Measurements from ENCODE around the gene NMRK1. TPM values are rescaled to one million over a fixed set of nuclear protein-coding genes. Genes with fewer than 3 reads are reported as not detected.
A peak's percentile ranks its signal among the peaks of the same experiment; 100 is the strongest.

The NMRK1 gene
- total RNA-seq, 2 donors from 2014 or later, result 56.7 to 70.0 TPM

GRCh38 chr9:75112789-75113188 lies 24.8 kb upstream of the NMRK1 start:
- H3K27ac Mint-ChIP-seq, result peak overlapping the region; percentile 85
- ATAC-seq (no peak), DNase-seq (no peak)
- no peaks in the 10 kb centered on the region for H3K36me3 Mint-ChIP-seq (ENCODE audit: low read depth)
- no peaks in the 10 kb centered on the region for H3K27me3 Mint-ChIP-seq
- no peaks in the 10 kb centered on the region for H3K9me3 ChIP-seq (ENCODE audit: control insufficient read depth, low read length, poor library complexity, severe bottlenecking)
- peaks cover 41% of the 10 kb centered on the region for H3K4me1 Mint-ChIP-seq
- peak overlapping the region; percentile 65 for H3K4me3 Mint-ChIP-seq

- peak; percentile 90 for ATAC-seq
- no peaks in the 10 kb centered on the region for H3K9me3 ChIP-seq (ENCODE audit: control insufficient read depth, low read length, poor library complexity, severe bottlenecking)
- H3K27ac Mint-ChIP-seq, result peak overlapping the region; percentile 85
- H3K27me3 Mint-ChIP-seq, result no peaks in the 10 kb centered on the region
- peak overlapping the region; percentile 71 for H3K4me3 Mint-ChIP-seq
- H3K36me3 Mint-ChIP-seq (ENCODE audit: low read depth), result no peaks in the 10 kb centered on the region
- peaks cover 37% of the 10 kb centered on the region for H3K4me1 Mint-ChIP-seq
- no peak for DNase-seq
Measured at GRCh38 chr9:75111019-75111622, 23.2 kb upstream of the NMRK1 start.

DNA sequence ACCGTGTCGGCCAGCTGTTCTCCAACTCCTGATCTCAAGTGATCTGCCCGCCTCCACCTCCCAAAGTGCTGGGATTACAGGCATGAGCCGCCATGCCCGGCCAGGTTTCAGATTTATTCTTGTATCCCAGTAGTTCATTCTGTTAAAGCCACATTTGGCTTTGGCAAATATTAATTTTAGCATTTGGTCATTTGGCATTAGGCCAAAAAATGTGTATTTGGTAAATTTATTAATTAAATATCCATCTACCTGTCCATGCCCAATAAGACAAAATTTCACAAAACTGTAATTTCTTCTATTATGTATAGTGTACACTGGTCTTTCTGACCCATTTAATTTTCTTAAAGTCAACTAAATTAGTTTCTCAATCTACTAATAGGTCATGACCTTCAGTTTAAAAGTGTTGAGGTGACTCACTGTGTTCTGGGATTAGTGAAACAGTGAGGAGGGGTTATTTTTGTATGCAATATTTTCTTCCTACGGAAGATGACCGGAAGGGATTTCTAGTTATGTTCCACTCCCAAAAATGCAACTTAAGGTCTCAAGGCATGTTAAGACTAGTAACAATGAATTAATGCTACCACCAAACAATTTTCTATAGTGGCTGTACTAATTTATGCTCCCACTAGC lies 21.4 kb upstream of the NMRK1 start:
- Mint-ChIP-seq H3K27ac (peak overlapping the region; percentile 85), H3K4me1 (peaks cover 49% of the 10 kb centered on the region), H3K4me3 (no peak overlapping the region), H3K36me3 (ENCODE audit: low read depth) (peaks cover 3% of the 10 kb centered on the region), H3K27me3 (no peaks in the 10 kb centered on the region)
- DNase-seq, result no peak
- no peak for ATAC-seq
- H3K9me3 ChIP-seq (ENCODE audit: control insufficient read depth, low read length, poor library complexity, severe bottlenecking), result no peaks in the 10 kb centered on the region

DNA sequence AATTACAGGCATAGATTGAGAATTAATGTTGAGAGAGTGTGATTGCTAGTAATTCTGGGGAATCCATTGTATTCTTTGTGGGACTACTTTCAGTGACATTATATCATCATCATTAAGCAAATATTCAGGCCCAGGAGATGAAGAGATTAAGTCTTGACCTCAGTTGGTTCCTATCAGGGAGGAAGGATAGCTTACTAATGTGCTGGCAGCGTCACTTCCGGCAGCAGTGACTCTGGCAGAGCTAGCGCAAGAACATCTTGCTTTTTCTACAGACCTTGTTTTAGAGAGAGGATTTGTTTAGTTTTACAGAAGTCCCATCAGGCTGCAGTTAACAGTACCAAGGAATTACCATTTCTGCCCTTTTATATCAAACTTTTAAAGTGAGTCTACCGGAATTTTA lies 20.6 kb upstream of the NMRK1 start:
- peaks cover 3% of the 10 kb centered on the region for H3K36me3 Mint-ChIP-seq (ENCODE audit: low read depth)
- H3K4me1 Mint-ChIP-seq, result peaks cover 49% of the 10 kb centered on the region
- no peaks in the 10 kb centered on the region for H3K27me3 Mint-ChIP-seq
- H3K27ac Mint-ChIP-seq, result peak overlapping the region; percentile 85
- DNase-seq (peak in 1 of 3 donors; percentile 21), ATAC-seq (peak; percentile 34)
- peak overlapping the region; percentile 19 for H3K4me3 Mint-ChIP-seq
- no peaks in the 10 kb centered on the region for H3K9me3 ChIP-seq (ENCODE audit: control insufficient read depth, low read length, poor library complexity, severe bottlenecking)

- peaks cover 51% of the 10 kb centered on the region for H3K4me1 Mint-ChIP-seq
- H3K4me3 Mint-ChIP-seq, result no peak overlapping the region
- DNase-seq, result no peak
- H3K36me3 Mint-ChIP-seq (ENCODE audit: low read depth), result peaks cover 5% of the 10 kb centered on the region
- no peaks in the 10 kb centered on the region for H3K9me3 ChIP-seq (ENCODE audit: control insufficient read depth, low read length, poor library complexity, severe bottlenecking)
- no peaks in the 10 kb centered on the region for H3K27me3 Mint-ChIP-seq
- ATAC-seq, result no peak
- H3K27ac Mint-ChIP-seq, result peak overlapping the region; percentile 93
Measured at GRCh38 chr9:75106857-75107256, 18.9 kb upstream of the NMRK1 start.

- Mint-ChIP-seq H3K36me3 (ENCODE audit: low read depth) (peaks cover 5% of the 10 kb centered on the region), H3K4me3 (peak overlapping the region; percentile 36), H3K4me1 (peaks cover 55% of the 10 kb centered on the region), H3K27ac (peak overlapping the region; percentile 93), H3K27me3 (no peaks in the 10 kb centered on the region)
- no peak for DNase-seq
- no peak for ATAC-seq
- H3K9me3 ChIP-seq (ENCODE audit: control insufficient read depth, low read length, poor library complexity, severe bottlenecking), result no peaks in the 10 kb centered on the region
Measured at GRCh38 chr9:75105841-75106240, 17.9 kb upstream of the NMRK1 start.

GRCh38 chr9:75105019-75105540 lies 17.1 kb upstream of the NMRK1 start:
- Mint-ChIP-seq H3K4me3 (peak overlapping the region; percentile 47), H3K27me3 (no peaks in the 10 kb centered on the region), H3K36me3 (ENCODE audit: low read depth) (peaks cover 5% of the 10 kb centered on the region), H3K4me1 (peaks cover 51% of the 10 kb centered on the region), H3K27ac (peak overlapping the region; percentile 93)
- ATAC-seq (peak; percentile 83), DNase-seq (no peak)
- no peaks in the 10 kb centered on the region for H3K9me3 ChIP-seq (ENCODE audit: control insufficient read depth, low read length, poor library complexity, severe bottlenecking)

GRCh38 chr9:75104607-75105006 lies 16.7 kb upstream of the NMRK1 start:
- H3K4me3 Mint-ChIP-seq, result peak overlapping the region; percentile 47
- ATAC-seq, result no peak
- peaks cover 51% of the 10 kb centered on the region for H3K4me1 Mint-ChIP-seq
- H3K27me3 Mint-ChIP-seq, result no peaks in the 10 kb centered on the region
- H3K36me3 Mint-ChIP-seq (ENCODE audit: low read depth), result peaks cover 5% of the 10 kb centered on the region
- no peak for DNase-seq
- peak overlapping the region; percentile 93 for H3K27ac Mint-ChIP-seq
- H3K9me3 ChIP-seq (ENCODE audit: control insufficient read depth, low read length, poor library complexity, severe bottlenecking), result no peaks in the 10 kb centered on the region

GRCh38 chr9:75102177-75102790 lies 14.3 kb upstream of the NMRK1 start:
- peaks cover 5% of the 10 kb centered on the region for H3K36me3 Mint-ChIP-seq (ENCODE audit: low read depth)
- H3K4me1 Mint-ChIP-seq, result peaks cover 54% of the 10 kb centered on the region
- no peak for DNase-seq
- H3K4me3 Mint-ChIP-seq, result peak overlapping the region; percentile 21
- peak overlapping the region; percentile 93 for H3K27ac Mint-ChIP-seq
- H3K9me3 ChIP-seq (ENCODE audit: control insufficient read depth, low read length, poor library complexity, severe bottlenecking), result no peaks in the 10 kb centered on the region
- no peak for ATAC-seq
- H3K27me3 Mint-ChIP-seq, result no peaks in the 10 kb centered on the region

- Mint-ChIP-seq H3K36me3 (ENCODE audit: low read depth) (peaks cover 5% of the 10 kb centered on the region), H3K27me3 (no peaks in the 10 kb centered on the region), H3K27ac (peak overlapping the region; percentile 93), H3K4me1 (peaks cover 62% of the 10 kb centered on the region), H3K4me3 (peak overlapping the region; percentile 58)
- no peak for DNase-seq
- H3K9me3 ChIP-seq (ENCODE audit: control insufficient read depth, low read length, poor library complexity, severe bottlenecking), result no peaks in the 10 kb centered on the region
- no peak for ATAC-seq
Measured at GRCh38 chr9:75101004-75101588, 13.1 kb upstream of the NMRK1 start.

GRCh38 chr9:75096796-75097195 lies 8.8 kb upstream of the NMRK1 start:
- peaks cover 58% of the 10 kb centered on the region for H3K4me1 Mint-ChIP-seq
- peaks cover 3% of the 10 kb centered on the region for H3K36me3 Mint-ChIP-seq (ENCODE audit: low read depth)
- peak overlapping the region; percentile 72 for H3K27ac Mint-ChIP-seq

GRCh38 chr9:75092766-75093165 lies 4.8 kb upstream of the NMRK1 start:
- DNase-seq, result no peak
- no peak for ATAC-seq
- Mint-ChIP-seq H3K36me3 (ENCODE audit: low read depth) (peaks cover 6% of the 10 kb centered on the region), H3K4me3 (peak overlapping the region; percentile 73), H3K27me3 (no peaks in the 10 kb centered on the region), H3K27ac (peak overlapping the region; percentile 87), H3K4me1 (peaks cover 67% of the 10 kb centered on the region)
- H3K9me3 ChIP-seq (ENCODE audit: control insufficient read depth, low read length, poor library complexity, severe bottlenecking), result no peaks in the 10 kb centered on the region

More at GRCh38 chr9:75096796-75097195, 8.8 kb upstream of the NMRK1 start:
- no peaks in the 10 kb centered on the region for H3K27me3 Mint-ChIP-seq
- DNase-seq, result no peak
- H3K4me3 Mint-ChIP-seq, result no peak overlapping the region
- no peaks in the 10 kb centered on the region for H3K9me3 ChIP-seq (ENCODE audit: control insufficient read depth, low read length, poor library complexity, severe bottlenecking)
- no peak for ATAC-seq

GRCh38 chr9:75090579-75090978 lies 2.6 kb upstream of the NMRK1 start:
- Mint-ChIP-seq H3K27ac (peak overlapping the region; percentile 98), H3K36me3 (ENCODE audit: low read depth) (peaks cover 6% of the 10 kb centered on the region), H3K27me3 (no peaks in the 10 kb centered on the region), H3K4me3 (peak overlapping the region; percentile 99), H3K4me1 (peaks cover 64% of the 10 kb centered on the region)
- ATAC-seq, result no peak
- no peak for DNase-seq
- H3K9me3 ChIP-seq (ENCODE audit: control insufficient read depth, low read length, poor library complexity, severe bottlenecking), result no peaks in the 10 kb centered on the region
